ENCODE data around the gene TMEM229A.
"Not testable (repeated sequence)": the region's sequence is repeated elsewhere in the genome, so short reads cannot be mapped to it uniquely, and the experiment has no call there.

TMEM229A gene

DNA sequence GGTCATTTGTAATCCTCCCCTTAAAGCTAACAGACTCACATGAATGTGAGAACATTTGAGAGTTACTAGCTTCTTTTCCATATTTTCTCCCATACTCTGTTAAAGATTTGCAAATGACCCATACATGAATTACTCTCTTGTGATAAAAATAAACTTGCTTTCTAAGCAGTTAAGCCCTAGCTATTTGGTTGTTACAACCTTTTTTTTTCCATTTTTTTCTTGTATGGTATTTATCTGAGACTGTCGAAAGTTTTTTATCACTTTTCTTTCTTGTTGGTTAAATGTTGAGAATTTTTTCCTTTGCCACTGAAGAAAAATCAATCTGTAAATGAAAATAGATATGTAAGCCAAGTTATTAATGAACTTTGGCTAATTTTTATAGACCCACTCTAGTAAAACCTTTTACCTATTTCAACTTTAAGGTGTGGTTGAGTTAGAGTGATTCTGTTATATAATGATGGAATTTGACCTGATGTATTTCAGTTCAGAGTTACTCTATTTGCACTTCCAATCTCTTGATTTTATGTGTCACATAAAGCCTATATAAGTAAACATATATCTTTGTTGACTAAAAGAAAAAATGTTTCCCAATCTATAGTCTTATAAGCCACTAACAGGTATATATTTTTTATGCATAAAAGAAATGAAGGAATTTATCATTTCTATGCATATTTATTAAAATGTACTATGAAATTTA is 19.0 kb upstream of the TMEM229A start:
- Histone ChIP-seq H3K36me3 (ENCODE audit: insufficient read depth, low read length) (no peaks in the 10 kb centered on the region), H3K4me1 (ENCODE audit: insufficient read depth, low read length) (no peaks in the 10 kb centered on the region), H3K9ac (ENCODE audit: low read depth, low read length) (no peak overlapping the region), H3K27ac (ENCODE audit: low read length) (no peak overlapping the region), H4K20me1 (ENCODE audit: insufficient read depth, low read length) (no peaks in the 10 kb centered on the region), H3K79me2 (ENCODE audit: insufficient read depth, low read length) (no peaks in the 10 kb centered on the region), H3K27me3 (ENCODE audit: insufficient read depth, low read length, poor library complexity) (no peaks in the 10 kb centered on the region), H3K4me3 (ENCODE audit: low read depth in 1 of 2, low read length in 2 of 2) (no peak overlapping the region), H3K4me2 (ENCODE audit: insufficient read depth, low read length) (no peak overlapping the region), H2AFZ (ENCODE audit: low read depth, low read length) (no peak overlapping the region), H3K9me3 (ENCODE audit: insufficient read depth, low read length, severe bottlenecking) (no peaks in the 10 kb centered on the region)
- no peak for ATAC-seq (ENCODE audit: insufficient read depth, low read depth)
- no peak for DNase-seq
- TF ChIP-seq, protein P1, sequence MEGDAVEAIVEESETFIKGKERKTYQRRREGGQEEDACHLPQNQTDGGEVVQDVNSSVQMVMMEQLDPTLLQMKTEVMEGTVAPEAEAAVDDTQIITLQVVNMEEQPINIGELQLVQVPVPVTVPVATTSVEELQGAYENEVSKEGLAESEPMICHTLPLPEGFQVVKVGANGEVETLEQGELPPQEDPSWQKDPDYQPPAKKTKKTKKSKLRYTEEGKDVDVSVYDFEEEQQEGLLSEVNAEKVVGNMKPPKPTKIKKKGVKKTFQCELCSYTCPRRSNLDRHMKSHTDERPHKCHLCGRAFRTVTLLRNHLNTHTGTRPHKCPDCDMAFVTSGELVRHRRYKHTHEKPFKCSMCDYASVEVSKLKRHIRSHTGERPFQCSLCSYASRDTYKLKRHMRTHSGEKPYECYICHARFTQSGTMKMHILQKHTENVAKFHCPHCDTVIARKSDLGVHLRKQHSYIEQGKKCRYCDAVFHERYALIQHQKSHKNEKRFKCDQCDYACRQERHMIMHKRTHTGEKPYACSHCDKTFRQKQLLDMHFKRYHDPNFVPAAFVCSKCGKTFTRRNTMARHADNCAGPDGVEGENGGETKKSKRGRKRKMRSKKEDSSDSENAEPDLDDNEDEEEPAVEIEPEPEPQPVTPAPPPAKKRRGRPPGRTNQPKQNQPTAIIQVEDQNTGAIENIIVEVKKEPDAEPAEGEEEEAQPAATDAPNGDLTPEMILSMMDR (IDR thresholded peaks at IDR 0.05; ENCODE audit: borderline replicate concordance, extremely low read depth, low read length, poor library complexity, severe bottlenecking): no peak
- TF ChIP-seq EZH2 (IDR thresholded peaks at IDR 0.05; ENCODE audit: borderline replicate concordance, low read depth, low read length, severe bottlenecking): no peak

DNA sequence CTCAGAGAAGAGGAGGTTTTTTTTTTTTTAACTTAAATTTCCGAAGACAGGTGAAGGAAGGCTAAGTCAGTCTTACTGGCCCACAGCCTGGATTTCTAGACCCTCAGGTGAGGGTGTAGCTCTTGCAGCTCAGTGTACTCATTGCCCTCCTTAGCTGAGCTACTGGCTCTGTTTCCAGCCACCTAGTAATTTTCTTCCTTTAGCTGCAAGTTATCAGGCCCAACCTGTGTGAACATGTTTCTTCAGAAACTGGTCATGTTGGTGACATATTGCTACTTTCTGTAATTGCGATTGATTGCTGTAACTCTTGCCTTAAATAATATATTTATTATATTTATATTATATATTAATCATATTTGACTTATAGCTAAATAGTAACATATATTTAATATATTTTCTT is 10.0 kb upstream of the TMEM229A start:
- DNase-seq: no peak
- no peaks in the 10 kb centered on the region for H3K27me3 ChIP-seq (ENCODE audit: insufficient read depth, low read length, poor library complexity)
- no peak for TF ChIP-seq EZH2 (IDR thresholded peaks at IDR 0.05; ENCODE audit: borderline replicate concordance, low read depth, low read length, severe bottlenecking)
- TF ChIP-seq, protein P1 (IDR thresholded peaks at IDR 0.05; ENCODE audit: borderline replicate concordance, extremely low read depth, low read length, poor library complexity, severe bottlenecking): no peak
- no peak overlapping the region for H3K9ac ChIP-seq (ENCODE audit: low read depth, low read length)
- no peaks in the 10 kb centered on the region for H3K36me3 ChIP-seq (ENCODE audit: insufficient read depth, low read length)
- no peak overlapping the region for H3K4me3 ChIP-seq (ENCODE audit: low read depth in 1 of 2, low read length in 2 of 2)
- no peak for ATAC-seq (ENCODE audit: insufficient read depth, low read depth)
- H3K79me2 ChIP-seq (ENCODE audit: insufficient read depth, low read length): no peaks in the 10 kb centered on the region
- H4K20me1 ChIP-seq (ENCODE audit: insufficient read depth, low read length): no peaks in the 10 kb centered on the region
- no peak overlapping the region for H2AFZ ChIP-seq (ENCODE audit: low read depth, low read length)
- H3K9me3 ChIP-seq (ENCODE audit: insufficient read depth, low read length, severe bottlenecking): no peaks in the 10 kb centered on the region
- no peaks in the 10 kb centered on the region for H3K4me1 ChIP-seq (ENCODE audit: insufficient read depth, low read length)
- no peak overlapping the region for H3K27ac ChIP-seq (ENCODE audit: low read length)
- H3K4me2 ChIP-seq (ENCODE audit: insufficient read depth, low read length): no peak overlapping the region

DNA sequence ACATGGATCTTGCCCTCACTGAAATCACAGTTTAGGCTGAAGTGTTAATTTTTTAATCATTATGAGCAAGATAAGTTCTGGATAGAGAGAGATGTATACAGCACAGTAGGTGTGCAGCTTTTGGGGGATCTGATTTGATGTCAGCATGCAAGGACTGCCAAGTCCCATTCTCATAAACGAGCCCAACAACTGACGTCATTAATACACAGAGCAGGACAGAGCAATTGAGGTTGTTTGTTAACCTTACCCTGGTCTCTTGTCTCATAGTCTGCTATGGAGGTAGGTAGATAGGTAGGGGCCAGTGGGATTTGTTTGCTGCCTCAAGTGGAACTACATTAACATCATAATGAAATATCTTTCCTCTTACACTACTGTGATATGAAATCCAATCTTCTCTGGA is 8.6 kb upstream of the TMEM229A start:
- H3K4me2 ChIP-seq (ENCODE audit: insufficient read depth, low read length): no peak overlapping the region
- no peak overlapping the region for H3K9ac ChIP-seq (ENCODE audit: low read depth, low read length)
- no peaks in the 10 kb centered on the region for H4K20me1 ChIP-seq (ENCODE audit: insufficient read depth, low read length)
- no peaks in the 10 kb centered on the region for H3K27me3 ChIP-seq (ENCODE audit: insufficient read depth, low read length, poor library complexity)
- H3K36me3 ChIP-seq (ENCODE audit: insufficient read depth, low read length): no peaks in the 10 kb centered on the region
- no peaks in the 10 kb centered on the region for H3K9me3 ChIP-seq (ENCODE audit: insufficient read depth, low read length, severe bottlenecking)
- no peak overlapping the region for H2AFZ ChIP-seq (ENCODE audit: low read depth, low read length)
- TF ChIP-seq EZH2 (IDR thresholded peaks at IDR 0.05; ENCODE audit: borderline replicate concordance, low read depth, low read length, severe bottlenecking): no peak
- TF ChIP-seq, protein P1 (IDR thresholded peaks at IDR 0.05; ENCODE audit: borderline replicate concordance, extremely low read depth, low read length, poor library complexity, severe bottlenecking): no peak
- H3K27ac ChIP-seq (ENCODE audit: low read length): no peak overlapping the region
- H3K79me2 ChIP-seq (ENCODE audit: insufficient read depth, low read length): no peaks in the 10 kb centered on the region
- ATAC-seq (ENCODE audit: insufficient read depth, low read depth) (no peak), DNase-seq (no peak)
- H3K4me3 ChIP-seq (ENCODE audit: low read depth in 1 of 2, low read length in 2 of 2): no peak overlapping the region
- H3K4me1 ChIP-seq (ENCODE audit: insufficient read depth, low read length): no peaks in the 10 kb centered on the region

DNA sequence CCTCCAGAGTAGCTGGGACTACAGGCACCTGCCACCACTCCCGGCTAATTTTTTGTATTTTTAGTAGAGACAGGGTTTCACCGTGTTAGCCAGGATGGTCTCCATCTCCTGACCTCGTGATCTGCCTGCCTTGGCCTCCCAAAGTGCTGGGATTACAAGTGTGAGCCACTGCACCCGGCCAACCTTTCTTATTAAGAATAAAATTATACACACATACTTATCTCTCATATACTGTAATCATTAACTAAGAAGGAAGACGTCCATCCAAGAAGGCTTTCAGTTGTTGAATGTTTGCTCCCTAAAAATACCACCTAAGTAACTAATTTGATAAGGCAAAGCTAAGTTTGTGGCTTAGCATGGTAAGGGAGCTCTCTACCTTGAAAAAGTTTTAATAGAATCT is 5.0 kb upstream of the TMEM229A start:
- not testable (repeated sequence) for ATAC-seq (ENCODE audit: insufficient read depth, low read depth); H2AFZ ChIP-seq (ENCODE audit: low read depth, low read length); H3K36me3 ChIP-seq (ENCODE audit: insufficient read depth, low read length); H3K27ac ChIP-seq (ENCODE audit: low read length); H3K79me2 ChIP-seq (ENCODE audit: insufficient read depth, low read length); H3K9me3 ChIP-seq (ENCODE audit: insufficient read depth, low read length, severe bottlenecking); H3K9ac ChIP-seq (ENCODE audit: low read depth, low read length); H3K27me3 ChIP-seq (ENCODE audit: insufficient read depth, low read length, poor library complexity); H4K20me1 ChIP-seq (ENCODE audit: insufficient read depth, low read length); H3K4me1 ChIP-seq (ENCODE audit: insufficient read depth, low read length); DNase-seq; H3K4me2 ChIP-seq (ENCODE audit: insufficient read depth, low read length); H3K4me3 ChIP-seq (ENCODE audit: low read depth in 1 of 2, low read length in 2 of 2)

Data from DND-41 (cell line).